Muscle of back (tissue), 13 donors: Measurements from ENCODE around the gene AMMECR1. TPM values are rescaled to one million over a fixed set of nuclear protein-coding genes. Genes with fewer than 3 reads are reported as not detected.
"Not testable (repeated sequence)": the region's sequence is repeated elsewhere in the genome, so short reads cannot be mapped to it uniquely, and the experiment has no call there.

ENCODE experiments used
- DNase-seq, 3 donors: peaks; one replicate each; pipeline versions ENCODE4 v3.0.0 to v3.0.0-alpha.2; 2013
- long read RNA-seq, 9 donors: transcript quantifications; one replicate each; lab custom pipeline, GENCODE V29; 2026
- polyA plus RNA-seq, 10 donors: library from polyadenylated mRNA; unstranded; fragments of 120-200 nt; gene quantifications; one replicate each; pipeline ENCODE4 v1.2.1, GENCODE V29; 2013; ENCODE audit not compliant: insufficient read length in 10 of 10

Gene AMMECR1
- polyA plus RNA-seq, result 10 to 100 TPM in 1 of 10 donors, 1 to 10 TPM in 9; 7.0 to 11.0 (median 8.5) TPM
- long read RNA-seq, donor 1, full-length matches to known transcripts, result 2 of 2 reads
- long read RNA-seq, donor 1, partial matches to known transcripts, result 0 of 2 reads
- long read RNA-seq, donor 1, other reads (novel, unspliced or antisense), result 0 of 2 reads
- long read RNA-seq, donor 2, result 0 reads
- long read RNA-seq, donor 3, result 0 reads
- long read RNA-seq, donor 4, full-length matches to known transcripts, result 2 of 2 reads
- long read RNA-seq, donor 4, partial matches to known transcripts, result 0 of 2 reads
- long read RNA-seq, donor 4, other reads (novel, unspliced or antisense), result 0 of 2 reads
- long read RNA-seq, donor 5, full-length matches to known transcripts, result 1 of 1 reads
- long read RNA-seq, donor 5, partial matches to known transcripts, result 0 of 1 reads
- long read RNA-seq, donor 5, other reads (novel, unspliced or antisense), result 0 of 1 reads
- long read RNA-seq, donor 6, result 0 reads
- long read RNA-seq, donor 7, full-length matches to known transcripts, result 3 of 3 reads
- long read RNA-seq, donor 7, partial matches to known transcripts, result 0 of 3 reads
- long read RNA-seq, donor 7, other reads (novel, unspliced or antisense), result 0 of 3 reads
- long read RNA-seq, donor 8, full-length matches to known transcripts, result 2 of 2 reads
- long read RNA-seq, donor 8, partial matches to known transcripts, result 0 of 2 reads
- long read RNA-seq, donor 8, other reads (novel, unspliced or antisense), result 0 of 2 reads
- long read RNA-seq, donor 9, result 0 reads

GRCh38 chrX:110317820-110318663 lies at the start of gene AMMECR1:
AMMECR1 (minus strand) TSS chrX:110318085; CDS start chrX:110318071, 14 bp downstream.
- peak; percentile 79 to 92 (median 87) for DNase-seq

DNA sequence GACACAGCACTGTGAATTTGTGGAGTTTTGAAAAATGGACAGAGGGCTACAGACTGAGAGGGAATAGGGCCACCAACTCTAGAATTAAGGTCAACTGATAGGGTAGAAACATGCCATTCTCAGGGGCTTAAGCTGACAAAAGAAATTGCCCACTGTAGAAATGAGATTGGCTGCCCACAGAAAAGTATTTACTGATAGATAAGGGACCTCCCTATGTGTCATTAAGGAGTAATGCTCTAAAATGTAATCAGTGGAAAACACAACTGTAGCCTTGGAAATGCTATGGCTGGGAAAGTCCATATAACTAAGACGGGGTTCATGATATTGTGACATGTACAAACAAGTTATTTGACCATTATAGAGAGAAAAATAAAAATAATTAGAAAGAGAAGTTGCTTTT lies 45.4 kb upstream of the AMMECR1 start:
- DNase-seq, result no peak

DNA sequence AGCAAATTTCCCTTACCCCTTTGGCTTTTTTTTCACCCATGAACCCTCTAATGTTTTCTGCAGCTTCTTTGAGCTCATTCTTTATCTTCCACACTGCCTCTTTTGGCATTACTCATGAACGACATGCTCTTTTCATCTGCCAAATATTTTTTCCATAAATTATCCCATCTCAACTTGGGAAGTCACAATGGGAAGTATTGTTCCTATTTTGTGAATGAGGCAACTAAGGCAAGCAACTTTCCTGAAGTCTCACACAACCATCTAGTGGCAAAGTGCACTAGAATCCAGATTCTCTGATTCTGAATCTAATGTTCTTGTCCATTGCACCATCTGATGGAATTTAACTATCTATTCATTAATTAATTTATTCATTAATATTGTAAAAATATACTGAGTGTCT lies 41.4 kb upstream of the AMMECR1 start:
- no peak for DNase-seq

- no peak for DNase-seq
These were observed 40.7 kb upstream of the AMMECR1 start, which contains the start of gene RTL9 for GRCh38 chrX:110358548-110358947. RTL9 (plus strand) TSS chrX:110358848; CDS start chrX:110450618, 91,770 bp downstream.

GRCh38 chrX:110346681-110347080 lies 28.8 kb upstream of the AMMECR1 start:
- DNase-seq, result peak in 2 of 3 donors; percentile 3 to 16

DNA sequence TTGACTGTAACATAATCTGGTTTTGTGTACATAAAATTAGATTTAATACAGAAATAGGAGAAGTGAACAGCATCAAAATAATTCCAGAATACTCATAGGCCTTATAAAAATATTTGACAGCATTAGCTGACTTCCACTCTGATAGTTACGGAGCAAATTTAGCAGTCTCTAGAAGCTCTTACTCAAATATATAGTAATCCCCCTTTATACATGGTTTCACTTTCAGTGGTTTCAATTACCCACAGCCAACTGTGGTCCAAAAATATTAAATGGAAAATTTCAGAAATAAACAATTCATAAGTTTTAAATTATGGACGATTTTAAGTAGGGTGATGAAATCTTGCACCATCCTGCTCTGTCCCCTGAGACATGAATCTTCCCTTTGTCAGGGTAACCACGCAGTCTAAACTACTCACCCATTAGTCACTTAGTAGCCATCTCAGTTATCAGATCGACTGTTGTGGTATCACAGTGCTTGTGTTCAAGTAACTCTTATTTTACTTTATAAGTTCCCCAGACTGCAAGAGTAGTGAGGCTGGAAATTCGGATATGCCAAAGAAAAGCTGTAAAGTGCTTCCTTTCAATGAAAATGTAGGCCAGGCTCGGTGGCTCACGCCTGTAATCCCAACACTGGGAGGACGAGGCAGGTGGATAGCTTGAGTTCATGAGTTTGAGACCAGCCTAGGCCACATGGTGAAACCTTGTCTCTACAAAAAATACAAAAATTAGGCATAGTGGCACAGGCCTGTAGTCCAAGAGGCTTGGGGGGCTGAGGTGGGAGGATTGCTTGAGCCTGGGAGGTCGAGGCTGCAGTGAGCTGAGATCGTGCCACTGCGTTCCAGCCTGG lies 23.5 kb upstream of the AMMECR1 start:
- DNase-seq, result peak in 2 of 3 donors; percentile 7 to 74

DNA sequence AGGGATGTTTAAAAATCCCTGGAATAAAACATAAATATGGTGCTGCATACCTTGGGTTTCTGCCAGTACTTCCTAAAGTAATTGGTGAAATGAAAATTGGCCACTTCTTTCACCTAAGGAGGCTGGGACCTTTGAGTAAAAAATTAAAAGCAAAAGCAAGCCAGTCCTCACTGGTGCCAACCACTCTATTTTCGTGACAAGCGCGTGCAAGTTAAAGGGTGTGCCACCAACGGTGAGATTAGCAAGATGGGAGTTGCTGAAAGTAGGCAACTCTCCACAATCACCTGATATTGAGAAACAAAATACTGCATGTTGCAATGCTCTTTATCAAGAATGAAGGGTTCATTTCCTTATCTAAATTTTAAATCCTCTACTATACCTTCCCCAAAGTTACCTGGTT lies 21.1 kb upstream of the AMMECR1 start:
- no peak for DNase-seq

DNA sequence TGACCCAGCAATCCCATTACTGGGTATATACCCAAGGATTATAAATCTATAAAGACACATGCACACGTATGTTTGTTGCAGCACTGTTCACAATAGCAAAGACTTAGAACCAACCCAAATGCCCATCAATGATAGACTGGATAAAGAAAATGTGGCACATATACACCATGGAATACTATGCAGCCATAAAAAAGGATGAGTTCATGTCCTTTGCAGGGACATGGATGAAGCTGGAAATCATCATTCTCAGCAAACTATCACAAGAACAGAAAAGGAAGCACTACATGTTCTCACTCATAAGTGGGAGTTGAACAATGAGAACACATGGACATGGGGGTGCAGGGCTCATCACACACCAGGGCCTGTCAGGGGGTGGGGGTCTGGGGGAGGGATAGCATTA lies 15.6 kb upstream of the AMMECR1 start:
- DNase-seq, result not testable (repeated sequence)

GRCh38 chrX:110331444-110332030 lies 13.7 kb upstream of the AMMECR1 start:
- no peak for DNase-seq

GRCh38 chrX:110328613-110329012 lies 10.7 kb upstream of the AMMECR1 start:
- not testable (repeated sequence) for DNase-seq

- DNase-seq, result no peak
These were observed 9.5 kb upstream of the AMMECR1 start for GRCh38 chrX:110327336-110327735.

DNA sequence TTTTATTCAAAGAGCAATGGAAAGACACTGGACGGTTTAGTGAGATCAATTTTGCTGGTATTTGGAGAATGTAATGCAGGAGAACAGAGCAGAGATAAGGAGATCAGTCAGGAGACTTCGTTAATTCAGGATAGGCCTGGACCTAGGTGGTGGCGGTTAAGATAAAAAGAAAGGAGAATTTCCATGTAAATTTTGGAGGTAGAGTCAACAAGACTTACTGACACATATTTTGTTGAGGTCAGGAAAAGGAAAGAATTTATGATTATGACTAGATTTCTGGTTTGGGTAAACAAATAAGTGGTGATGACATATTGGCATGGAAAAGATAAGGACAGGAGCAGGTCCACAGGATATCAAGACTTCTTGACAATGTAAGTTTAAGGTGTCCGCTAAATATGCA lies 8.8 kb upstream of the AMMECR1 start:
- no peak for DNase-seq

- no peak for DNase-seq
These were observed 4.7 kb upstream of the AMMECR1 start for GRCh38 chrX:110322603-110323002.

DNA sequence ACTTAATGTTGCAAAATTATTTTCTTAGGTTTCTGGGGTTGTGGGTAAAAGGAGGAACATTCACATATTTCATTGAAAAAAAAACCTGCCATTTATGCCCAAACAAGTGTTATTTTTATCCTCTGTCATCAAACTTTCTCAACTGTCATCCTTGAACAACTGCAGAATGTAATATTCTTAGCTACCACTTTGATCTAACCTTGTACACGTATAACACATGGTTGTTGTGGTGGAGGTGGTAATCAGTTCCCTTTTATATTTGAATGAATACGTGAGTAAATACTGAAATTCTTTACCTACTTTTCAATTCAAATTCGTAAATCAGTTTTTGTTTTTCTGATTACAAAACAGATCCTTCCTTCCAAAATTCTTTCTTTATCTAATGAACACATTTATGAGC lies 3.8 kb upstream of the AMMECR1 start:
- DNase-seq, result no peak

GRCh38 chrX:110321081-110321480 lies 3.2 kb upstream of the AMMECR1 start:
- no peak for DNase-seq

DNA sequence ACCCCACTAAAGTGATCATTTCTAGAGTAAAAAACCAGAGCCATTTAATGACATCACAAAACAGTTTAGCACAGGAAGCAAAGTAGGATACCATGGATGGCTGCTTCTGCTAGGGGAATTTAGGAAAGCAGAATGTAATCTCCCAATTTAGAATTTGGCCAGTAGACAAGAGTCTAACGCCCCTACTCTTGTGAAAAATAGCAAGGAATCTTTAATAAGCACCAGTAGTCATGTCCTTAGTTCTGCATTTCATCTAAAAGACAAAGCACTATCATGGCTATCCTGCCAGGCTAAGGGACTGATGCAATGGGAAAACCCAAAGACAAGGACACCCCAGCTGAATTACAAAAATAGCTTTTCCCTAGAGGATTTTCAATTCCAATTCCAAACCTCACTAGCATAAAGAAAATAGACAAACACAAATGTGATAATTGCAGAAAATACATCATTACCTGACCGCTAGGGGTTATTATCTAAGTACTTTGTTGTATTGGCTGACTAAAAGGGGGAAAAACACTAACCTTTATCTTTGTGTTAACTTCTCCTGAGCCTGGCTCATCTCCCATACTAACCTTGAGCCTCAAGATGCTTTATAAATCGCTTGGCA lies 2.6 kb upstream of the AMMECR1 start:
- DNase-seq, result no peak

DNA sequence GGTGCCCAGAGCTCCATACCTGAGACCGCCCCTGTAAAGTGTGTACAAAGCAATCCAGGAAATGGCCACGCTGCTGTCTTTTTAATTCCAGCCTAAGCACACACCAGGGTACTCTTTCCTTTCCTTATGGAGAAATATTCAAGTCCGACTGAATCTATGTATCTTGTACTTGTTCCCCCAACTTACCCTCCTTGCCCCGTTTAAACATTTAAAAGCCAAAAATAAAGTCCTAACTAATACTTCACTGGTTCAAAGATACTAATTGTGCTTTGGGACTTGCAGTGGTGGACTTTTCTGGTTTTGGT lies 731 bp upstream of the AMMECR1 start:
- no peak for DNase-seq

GRCh38 chrX:110317061-110317819 lies 645 bp downstream of the AMMECR1 start:
- peak in 1 of 3 donors; percentile 64 for DNase-seq

- peak in 2 of 3 donors; percentile 28 to 53 for DNase-seq
These were observed 1.4 kb downstream of the AMMECR1 start for GRCh38 chrX:110316351-110317060.
